GM18508 (cell line): Measurements from ENCODE around the gene ADGRV1.

Experiments
- ATAC-seq: cut with Tn5 transposase; IDR thresholded peaks from one replicate; pipeline ENCODE4 v1.9.1; 2021; ENCODE audit warnings: moderate number of reproducible peaks; ENCODE audit not compliant: insufficient read depth, unreplicated experiment

The ADGRV1 gene

DNA sequence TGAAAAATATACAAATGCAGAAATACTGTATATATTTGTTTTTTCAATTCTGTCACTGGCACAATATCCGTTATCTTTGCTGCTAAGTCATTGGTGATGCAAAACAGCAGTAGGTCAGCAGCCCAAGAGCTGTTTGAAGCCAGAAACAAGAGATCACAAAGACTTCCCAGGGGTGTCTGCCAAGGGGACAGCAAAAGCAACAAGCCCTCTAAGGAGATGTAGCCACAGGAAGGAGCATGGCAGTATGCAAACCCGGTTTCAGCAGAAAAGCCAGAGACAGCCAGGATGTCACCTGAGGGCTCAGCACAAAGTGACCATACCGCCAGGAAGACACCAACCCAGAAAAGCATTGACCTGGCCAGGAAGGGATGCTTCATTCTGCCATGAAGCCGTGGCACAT is 583.0 kb downstream of the ADGRV1 start:
- ATAC-seq: no peak

GRCh38 chr5:91142386-91142785 is 583.8 kb downstream of the ADGRV1 start:
- no peak for ATAC-seq

GRCh38 chr5:91142819-91143218 is 584.2 kb downstream of the ADGRV1 start:
- ATAC-seq: no peak

DNA sequence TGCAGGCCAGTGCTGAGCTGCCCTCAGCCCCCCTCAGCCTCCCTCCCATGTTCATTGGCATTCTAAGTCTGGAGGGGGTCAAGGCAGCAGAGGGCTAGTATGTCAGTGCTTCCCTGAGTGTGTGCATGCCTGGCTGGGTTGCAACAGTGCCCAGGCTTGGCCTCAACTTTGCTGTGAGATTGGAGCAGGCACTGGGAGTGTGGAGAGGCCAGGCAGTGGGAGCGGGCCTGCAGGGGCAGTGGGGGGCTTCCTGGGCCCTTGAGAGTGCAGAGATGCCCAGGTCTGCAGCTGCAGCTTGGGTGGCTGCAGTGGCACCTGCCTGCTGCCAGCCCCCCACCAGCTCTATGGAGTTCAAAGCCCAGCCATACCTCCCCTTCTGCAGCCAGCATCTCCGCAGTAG is 585.2 kb downstream of the ADGRV1 start:
- no peak for ATAC-seq

DNA sequence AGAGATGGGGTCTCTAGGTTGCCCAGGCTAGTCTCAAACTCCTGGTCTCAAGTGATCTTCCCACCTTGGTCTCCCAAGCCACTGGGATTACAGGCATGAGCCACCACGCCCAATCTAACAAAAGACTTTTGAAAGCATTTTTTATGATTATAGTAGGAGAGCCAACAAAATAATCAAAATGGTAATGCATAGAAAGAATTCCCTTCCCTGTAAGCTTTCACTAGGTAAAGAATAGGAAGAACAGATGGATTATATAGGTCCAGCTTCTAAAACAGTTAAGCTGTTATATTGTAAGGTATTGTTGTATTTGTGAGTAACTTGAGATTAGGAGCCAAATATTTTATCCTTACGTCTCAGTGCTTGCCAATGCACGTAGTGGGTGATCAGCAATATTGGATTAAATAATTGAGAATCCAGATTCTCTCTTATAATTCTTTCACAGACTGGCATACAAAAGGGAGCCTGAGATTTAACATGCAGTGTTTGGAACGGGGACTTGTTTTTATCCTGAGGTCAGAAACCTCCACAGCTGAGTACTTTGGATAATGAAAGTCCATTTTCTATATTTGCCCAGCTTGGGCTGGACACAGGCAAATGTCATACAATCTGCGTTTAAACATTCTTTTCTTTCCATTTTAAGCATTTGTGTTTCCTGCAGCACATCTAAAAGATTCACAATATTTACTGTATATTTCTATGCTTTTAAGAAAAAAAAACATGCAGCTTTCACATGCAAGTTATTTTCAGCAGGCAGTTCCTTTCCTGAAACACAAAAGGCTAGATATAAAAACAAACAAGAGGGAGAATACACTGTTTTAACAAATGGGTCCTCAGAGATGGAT is 586.1 kb downstream of the ADGRV1 start:
- ATAC-seq: no peak

DNA sequence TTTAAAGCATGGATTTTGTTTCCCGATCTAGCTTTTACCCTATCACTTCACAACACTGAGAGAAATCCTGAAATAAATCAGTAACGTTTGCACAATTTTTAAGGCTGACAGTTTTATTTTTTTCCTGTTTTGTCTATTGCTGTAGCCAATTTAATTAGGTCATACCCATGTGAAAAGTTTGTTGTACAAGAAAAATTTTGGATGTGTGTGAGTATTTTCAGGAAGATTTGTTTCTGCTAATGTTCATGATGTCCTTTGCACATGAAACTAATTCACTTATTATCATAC is 586.7 kb downstream of the ADGRV1 start:
- ATAC-seq: no peak

DNA sequence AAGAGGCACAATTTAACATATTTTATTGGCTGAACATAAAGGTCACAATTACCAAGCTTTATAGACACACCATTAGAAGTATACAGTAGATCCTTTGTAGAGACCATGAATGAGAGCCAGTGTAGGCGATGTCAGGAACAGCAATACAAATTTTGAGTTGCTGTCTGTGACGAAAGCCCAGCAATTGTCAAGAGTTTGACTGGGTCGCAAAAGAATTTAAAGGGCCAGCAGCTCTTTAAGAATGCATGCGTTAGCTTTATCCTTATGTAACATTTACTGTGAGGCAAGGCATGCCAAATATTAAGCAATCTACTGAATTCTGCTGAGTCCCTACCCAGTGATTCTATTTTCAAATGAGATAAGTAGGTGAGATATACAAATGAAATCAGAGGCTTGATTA is 587.6 kb downstream of the ADGRV1 start:
- no peak for ATAC-seq

- ATAC-seq: no peak
Measured at GRCh38 chr5:91146905-91147600, 588.5 kb downstream of the ADGRV1 start.

DNA sequence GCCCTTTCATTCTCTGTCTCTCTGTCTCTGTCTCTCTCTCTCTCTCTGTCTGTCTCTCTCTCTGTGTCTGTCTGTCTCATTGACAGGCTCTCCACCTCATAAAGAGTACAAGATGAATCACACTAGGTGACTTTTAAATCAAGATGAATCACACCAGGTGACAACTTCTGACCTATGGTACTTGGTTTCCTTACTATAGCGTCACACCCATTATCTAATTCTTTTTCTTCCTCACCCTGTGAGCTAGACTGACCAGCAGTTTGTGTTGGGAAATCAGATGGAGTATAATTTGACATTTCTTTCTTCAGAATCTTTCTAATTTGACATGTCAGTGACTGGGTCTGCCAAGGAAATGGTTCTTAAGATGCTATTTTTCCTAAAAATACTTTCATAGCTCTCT is 591.6 kb downstream of the ADGRV1 start:
- no peak for ATAC-seq

GRCh38 chr5:91150636-91151035 is 592.0 kb downstream of the ADGRV1 start:
- no peak for ATAC-seq

DNA sequence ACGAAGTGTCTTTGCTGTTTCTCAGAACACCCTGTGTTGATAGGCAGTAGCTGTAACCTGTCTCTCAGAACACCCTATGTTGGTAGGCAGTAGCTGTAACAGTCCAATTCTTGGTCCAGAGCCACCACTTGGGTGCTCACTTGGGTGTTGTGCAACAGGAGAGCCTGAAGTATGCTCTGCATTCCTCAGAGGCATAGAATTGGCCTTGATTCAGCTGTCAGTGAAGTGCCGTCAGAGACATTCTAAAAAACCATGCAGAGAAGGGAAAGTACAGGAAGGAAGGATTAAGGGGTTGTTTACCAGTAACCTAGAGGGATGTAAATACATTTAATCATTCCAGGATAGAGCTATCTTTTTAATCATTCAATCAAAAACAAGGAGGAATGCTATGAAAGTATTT is 593.4 kb downstream of the ADGRV1 start:
- ATAC-seq: no peak

DNA sequence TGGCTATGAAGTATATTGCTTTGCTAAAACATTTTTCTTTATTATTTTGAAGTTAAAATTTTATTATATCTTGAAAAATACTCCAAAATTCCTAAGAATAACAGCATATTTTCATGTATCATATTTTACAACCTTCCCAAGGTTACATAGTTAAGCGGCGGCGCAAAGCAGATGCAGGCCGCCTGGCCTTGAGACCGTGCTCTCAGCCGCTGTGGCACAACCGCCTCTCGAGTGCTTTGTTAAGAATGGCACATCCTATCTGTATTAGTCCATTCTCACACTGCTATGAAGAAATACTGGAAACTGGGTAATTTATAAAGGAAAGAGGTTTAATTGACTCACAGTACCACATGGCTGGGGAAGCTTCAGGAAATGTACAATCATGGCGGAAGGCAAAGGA is 595.7 kb downstream of the ADGRV1 start:
- ATAC-seq: no peak

GRCh38 chr5:91155274-91155673 is 596.7 kb downstream of the ADGRV1 start:
- ATAC-seq: no peak

- no peak for ATAC-seq
Measured at GRCh38 chr5:91156242-91156641, 597.6 kb downstream of the ADGRV1 start.

GRCh38 chr5:91158011-91158410 is 599.4 kb downstream of the ADGRV1 start:
- ATAC-seq: no peak

GRCh38 chr5:91159647-91160046 is 601.0 kb downstream of the ADGRV1 start:
- ATAC-seq: no peak

DNA sequence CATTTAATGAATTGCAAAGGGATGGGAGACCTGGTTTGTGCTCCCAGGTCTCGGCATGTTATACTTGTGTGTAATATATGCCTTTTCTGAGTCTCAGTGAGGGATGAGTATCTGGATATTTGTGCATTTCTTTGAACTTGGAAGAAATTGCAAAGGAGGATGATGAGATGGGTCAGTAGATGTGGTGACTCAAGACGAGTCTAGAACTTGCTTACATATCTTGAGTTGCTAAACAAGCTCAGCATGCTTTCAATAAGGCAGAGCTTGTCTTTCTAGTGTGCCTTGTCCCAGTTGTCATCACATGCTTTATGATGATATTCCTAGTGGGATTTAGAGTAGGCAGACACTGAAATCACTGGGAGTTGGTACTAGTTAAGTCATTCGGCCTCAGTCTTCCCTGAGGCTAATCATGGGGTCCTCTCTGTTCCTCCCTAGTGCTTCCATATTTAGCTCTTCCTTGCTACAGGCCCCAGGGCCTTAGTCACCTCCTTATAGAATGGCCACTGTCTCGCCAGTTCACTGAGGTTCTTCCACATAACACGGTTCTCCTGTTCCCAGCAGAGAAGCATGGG is 602.2 kb downstream of the ADGRV1 start:
- ATAC-seq: no peak

DNA sequence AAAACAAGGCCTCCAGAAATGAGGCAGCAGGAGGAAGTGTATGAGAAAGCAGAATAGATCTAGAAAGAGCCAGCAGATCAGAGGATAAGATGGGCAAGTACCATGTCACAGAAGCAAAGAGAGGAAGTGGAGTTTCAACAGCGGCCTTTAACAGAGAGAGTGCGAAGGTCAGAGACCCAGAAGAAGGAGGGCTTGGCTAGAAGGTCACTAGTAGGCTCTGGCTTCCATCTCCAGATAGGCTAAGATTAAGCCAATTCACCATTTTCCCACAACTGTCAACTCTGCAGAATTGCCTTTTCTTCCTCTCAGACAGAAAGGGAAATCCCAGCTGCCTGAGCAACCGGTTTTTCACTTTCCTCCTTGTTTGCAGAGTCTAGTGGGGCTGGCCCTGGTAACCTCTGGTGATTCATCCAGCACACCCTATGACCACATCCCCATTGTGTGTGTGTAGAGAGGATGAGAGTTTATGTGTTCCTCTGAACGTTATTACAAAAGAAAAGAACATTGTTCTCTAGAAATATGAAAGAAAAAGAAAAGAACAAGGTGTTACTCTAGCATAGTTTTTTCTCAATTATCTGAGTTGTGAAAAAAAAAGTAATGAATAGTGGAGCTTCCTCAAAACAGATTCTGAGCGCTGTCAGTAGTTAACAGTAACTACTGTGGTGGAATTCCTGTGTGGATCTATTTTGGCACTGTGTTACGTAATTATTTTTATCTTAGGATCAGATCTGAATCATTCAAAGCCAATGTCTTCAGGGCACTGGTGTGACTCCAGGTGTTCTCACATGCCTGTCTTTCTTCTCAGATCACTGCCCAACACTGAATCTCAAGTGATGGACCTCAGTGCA is 604.2 kb downstream of the ADGRV1 start:
- ATAC-seq: peak; percentile 99

GRCh38 chr5:91164424-91164823 is 605.8 kb downstream of the ADGRV1 start:
- ATAC-seq: no peak

DNA sequence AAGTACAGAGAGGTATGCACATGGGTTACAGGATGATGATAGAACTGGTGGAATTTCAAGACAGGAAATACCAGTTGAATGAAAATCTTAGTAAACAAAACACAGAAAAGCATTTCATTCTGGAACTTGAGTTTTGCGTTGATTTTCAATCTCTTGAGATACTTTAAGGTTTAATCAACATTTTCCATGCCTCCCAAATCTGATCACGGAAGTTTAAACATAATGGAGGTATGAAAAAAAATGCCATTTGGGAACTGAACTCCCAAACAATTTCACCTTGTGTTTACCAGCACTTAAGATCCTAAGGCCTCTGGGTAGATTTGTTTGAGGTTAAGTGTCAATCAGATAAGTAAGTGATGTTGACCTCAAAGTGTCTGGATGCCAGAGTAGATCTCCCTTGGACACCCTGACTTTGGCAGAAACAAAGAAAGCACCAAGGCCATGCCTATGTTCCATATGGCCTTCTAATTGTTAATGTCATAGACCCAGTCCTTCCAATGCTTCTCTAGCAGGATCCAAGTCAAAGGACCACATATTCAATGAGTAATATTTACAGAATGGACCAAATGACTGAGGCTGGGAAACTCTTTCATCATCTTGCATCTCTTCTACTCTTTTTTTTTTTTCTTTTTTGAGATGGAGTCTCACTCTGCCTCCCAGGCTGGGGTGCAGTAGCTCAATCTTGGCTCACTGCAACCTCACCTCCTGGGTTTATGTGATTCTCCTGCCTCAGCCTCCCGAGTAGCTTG is 607.6 kb downstream of the ADGRV1 start:
- ATAC-seq: no peak
